ENCODE results near the gene AARS2.
A peak's percentile ranks its signal among the peaks of the same experiment; 100 is the strongest.

The AARS2 gene

DNA sequence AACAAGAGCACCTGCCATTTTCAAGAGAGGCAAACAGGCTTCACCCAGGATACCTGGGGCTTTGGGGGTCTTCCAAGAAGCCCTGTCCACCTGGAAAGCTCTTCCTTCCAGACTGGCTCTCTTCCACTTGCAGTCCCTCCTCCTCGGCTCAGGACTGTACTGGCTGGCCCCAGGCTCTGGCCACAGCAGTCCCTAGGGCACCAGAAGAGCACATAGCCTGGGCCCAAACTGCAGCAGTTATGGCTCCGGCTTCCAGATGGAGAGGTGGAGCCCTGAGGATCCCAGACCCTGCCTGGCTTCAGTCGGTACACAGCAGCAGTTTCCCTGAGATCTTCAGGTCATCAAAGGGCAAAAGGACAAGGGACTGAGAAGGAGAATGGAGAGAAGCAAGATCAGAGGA lies 54.2 kb downstream of the AARS2 start:
- DNase-seq, result no peak

DNA sequence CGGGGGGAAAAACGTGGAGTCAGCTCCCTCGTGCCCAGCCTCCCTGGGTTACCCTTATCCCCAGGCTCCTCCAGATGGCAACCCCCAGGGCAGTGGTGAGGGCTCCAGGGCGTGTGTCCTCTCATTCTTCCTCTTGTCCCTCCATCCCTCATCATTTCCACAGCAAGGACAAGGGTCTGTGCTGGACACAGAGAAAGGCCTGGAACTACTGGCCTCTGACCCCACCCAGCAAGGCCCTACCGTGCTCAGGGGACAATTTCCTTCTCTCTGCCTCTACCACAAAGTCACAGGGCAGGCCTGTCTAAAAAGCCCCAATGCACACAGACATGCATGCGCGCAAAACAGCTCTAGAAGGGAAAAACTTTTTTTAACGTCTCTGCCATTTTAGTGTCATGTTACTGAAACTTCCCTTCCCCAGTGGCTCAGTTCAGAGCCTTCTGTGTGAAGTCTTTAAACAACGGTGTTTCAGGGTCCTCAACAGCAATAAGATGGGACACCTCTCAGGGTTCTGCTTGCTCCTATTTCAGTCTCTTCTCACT lies 54.8 kb downstream of the AARS2 start:
- DNase-seq, result no peak

DNA sequence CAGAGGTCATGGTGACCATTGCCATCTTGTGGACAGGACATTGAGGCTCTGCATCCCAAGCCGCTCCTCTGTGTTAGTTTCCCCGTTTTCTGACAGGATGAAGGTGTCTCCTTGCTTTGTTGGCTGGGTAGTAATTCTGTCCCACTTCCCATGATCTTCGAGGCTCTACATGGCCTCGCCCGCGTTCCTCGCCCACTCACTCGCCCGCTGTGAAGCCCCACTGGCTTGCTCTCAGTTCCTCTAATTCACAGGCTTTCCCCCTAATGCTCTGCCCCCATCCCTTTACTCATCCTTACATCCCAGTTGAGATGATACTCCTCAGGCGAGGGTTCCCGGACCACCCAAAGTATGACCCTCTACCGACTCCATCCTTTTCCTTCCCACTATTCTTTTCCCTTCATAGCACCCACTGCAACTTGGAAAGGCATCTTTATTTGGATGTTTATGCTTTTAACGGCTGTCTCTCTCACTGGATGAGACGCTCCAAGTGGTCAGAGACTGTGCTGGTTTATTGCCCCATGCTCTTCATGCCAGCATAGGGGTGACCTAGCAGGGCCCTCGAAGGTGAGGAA lies 55.3 kb downstream of the AARS2 start:
- DNase-seq, result no peak

DNA sequence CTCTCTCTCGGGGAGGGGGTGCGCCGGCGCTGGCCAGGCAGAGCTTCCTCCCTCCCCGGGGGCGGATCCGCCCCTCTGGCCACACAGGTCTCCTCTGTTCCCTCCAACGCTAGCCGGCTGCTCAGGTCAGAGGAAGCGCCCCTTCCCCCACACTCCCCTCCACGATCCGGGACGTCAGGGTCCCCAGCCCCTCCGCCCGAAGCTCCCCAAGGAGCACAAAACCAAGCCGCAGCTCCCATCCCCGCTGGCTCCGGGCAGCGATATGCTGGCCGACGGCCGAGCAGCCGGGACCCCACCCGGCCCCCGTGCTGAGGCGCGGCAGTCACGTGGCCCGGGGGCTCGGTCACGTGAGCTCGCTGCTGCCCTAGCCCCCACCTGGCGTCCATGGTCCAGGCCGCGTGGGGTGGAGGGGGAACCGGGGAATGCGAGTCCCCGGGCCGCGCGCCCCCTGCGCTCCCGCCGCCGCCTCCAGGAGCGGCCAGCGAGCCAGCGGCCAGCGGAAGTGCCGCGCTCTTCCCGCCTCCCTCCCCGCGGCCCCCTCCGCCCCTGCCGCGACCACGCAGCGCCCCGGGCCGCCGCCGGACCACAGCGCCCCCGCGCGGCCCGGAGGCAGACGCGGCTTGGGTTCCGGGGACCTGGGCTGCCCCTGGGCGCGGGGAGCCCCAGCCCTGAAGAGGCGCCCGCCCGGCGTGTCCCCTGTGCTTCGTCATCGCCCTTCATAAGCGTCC lies 56.0 kb downstream of the AARS2 start, which contains the start of gene SLC35B2:
SLC35B2 (minus strand) TSS at position 504 of the 728 bp plus-strand sequence; CDS start at position 386, 118 bp downstream.
- peak; percentile 67 for DNase-seq

DNA sequence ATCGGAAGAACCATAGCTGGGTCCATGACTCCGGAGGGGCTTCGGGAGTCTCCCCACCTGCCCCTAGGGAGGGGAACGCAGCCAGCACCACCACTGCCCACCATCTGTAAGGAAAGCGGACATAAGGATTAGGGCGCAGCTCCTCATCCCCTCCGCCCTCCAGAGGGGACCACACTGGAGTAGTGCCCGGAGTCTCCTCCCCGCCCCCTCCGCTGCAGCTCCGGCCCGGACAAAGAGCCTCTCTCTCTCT lies 56.4 kb downstream of the AARS2 start:
- DNase-seq, result no peak

DNA sequence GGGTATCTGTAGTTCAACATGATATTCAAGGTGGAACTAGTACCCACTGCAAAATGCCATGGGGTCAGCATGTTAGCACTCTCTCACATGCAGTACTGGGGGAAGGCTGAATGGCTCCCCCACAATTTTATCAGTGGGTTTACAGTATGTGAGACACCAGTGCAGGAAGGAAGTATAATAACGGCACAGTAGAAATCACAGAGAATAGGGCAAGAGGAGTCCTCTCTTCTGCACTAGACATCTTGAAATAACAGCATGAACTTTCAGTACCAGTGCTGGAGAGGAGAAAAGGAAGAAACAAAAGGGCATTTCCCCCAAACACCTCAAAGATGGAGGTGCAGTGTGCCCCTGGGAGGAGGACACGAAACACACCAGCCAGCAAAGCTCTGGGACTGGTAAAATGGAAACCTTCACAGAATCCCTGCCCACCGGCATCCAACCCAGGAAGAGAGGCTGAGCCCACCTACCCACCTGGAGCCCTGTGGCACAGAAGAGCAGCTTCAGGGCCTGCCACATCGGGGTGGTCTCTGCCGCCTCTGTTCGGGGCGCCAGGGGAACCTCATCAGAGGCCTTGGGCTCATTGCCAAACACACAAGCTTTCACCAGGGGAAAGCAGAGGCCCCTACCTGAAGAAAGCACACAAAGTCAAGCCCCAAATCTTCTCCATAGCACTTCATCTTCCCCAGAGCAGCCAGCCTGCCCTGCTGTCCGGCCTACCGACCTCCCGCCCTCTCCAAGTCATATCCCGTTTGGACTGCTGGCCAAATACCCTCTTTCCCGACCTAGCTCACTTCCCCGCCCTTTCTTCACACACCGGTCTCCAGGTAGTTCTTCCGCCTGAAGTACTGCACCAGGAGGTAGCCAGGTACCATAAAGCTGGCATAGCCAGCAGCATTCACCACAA lies 57.0 kb downstream of the AARS2 start:
- peak; percentile 20 for DNase-seq

DNA sequence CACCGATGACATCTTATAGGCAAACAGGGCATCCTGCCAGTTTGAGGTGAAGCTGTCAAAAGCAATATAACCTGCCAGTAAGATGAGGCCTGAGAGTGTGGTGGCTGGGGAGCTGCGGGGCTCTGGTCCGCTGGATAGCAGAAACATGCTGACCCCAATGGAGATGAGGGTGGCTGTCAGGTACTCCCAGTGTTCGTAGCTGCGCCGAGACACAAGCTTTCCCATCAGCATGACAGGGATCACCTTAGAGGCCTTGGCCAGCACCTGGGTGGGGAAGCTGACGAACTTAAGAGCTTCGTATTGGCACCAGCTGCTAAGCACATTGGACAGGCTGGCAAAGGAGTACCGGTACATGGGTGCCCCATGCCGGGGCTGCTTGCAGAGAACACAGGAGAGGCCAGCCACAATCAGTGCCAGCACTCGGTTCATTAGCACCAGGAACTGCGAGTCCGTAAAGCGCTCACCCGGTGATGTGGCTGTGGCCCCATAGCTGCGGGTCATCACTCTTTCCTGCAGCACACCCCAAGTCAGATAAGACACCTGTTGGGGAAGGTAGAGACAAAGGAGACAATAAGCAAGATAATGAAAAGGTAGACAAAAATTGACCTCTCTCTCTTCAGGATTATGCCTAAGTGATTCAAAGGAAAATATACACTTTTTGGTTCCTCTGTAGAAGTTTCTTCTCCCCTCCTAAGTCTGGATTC lies 57.9 kb downstream of the AARS2 start:
- DNase-seq, result no peak

DNA sequence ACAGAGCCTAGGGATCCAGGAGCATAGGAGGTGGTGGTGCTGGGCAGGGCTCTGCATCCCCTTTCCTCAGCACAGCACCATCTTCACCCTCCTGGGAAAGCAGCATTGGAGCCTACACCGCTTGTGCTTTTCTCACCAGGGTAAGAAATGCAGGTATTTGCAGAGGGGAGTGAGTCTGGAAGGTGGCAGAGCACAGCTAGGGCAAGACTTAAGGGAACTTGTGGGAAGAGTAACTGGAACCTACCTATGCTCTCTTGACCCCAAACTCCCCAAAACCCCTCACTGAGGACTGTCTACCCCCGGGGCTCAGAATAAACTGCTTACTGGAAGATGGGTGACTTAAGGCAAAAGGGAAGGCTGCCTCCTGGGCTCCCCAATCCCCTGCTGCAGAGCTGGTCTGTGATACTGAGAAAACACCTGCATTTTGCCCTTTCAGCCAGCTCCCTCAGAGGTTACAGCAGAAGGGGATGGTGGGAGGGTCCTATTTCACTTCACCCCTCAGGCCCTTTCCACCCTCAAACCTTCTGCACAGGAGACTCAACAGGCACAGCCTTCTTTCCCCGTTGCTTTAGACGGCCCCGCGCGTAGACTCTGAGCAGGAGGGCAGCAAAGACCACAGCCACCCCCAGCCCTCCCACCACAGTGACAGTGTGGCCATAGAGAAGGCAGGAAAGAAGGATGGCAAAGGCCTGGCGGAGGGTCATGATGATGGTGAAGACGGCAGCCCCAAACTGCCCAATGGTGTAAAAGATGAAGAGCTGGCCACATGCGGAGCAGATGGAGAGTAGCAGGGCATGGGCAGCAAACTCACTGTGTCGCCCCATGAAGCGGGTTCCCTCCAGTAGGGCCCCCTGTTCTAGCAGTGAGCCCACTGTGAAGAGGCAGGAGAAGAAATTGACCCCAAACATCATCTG lies 58.7 kb downstream of the AARS2 start:
- no peak for DNase-seq

DNA sequence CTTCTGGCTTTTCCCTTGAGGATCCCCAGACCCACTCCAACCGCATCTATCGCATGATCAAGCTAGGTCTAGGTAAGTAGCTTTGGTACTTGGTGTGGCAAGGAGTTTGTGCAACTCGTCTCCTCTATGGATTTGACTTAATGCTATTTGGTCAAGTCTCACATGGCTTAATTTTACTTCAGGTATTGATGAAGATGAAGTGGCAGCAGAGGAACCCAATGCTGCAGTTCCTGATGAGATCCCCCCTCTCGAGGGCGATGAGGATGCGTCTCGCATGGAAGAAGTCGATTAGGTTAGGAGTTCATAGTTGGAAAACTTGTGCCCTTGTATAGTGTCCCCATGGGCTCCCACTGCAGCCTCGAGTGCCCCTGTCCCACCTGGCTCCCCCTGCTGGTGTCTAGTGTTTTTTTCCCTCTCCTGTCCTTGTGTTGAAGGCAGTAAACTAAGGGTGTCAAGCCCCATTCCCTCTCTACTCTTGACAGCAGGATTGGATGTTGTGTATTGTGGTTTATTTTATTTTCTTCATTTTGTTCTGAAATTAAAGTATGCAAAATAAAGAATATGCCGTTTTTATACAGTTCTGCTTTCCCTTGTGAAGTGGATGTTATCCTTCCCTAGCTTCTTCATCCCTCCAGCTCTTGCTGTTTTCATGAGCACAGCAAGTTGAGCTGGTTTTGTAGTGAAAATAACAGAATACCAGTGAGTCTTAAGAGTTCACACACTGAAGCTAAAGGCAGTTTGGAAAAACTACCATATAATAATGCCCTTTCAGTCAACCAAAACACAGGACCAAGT lies 59.6 kb downstream of the AARS2 start:
- DNase-seq, result peak; percentile 68

DNA sequence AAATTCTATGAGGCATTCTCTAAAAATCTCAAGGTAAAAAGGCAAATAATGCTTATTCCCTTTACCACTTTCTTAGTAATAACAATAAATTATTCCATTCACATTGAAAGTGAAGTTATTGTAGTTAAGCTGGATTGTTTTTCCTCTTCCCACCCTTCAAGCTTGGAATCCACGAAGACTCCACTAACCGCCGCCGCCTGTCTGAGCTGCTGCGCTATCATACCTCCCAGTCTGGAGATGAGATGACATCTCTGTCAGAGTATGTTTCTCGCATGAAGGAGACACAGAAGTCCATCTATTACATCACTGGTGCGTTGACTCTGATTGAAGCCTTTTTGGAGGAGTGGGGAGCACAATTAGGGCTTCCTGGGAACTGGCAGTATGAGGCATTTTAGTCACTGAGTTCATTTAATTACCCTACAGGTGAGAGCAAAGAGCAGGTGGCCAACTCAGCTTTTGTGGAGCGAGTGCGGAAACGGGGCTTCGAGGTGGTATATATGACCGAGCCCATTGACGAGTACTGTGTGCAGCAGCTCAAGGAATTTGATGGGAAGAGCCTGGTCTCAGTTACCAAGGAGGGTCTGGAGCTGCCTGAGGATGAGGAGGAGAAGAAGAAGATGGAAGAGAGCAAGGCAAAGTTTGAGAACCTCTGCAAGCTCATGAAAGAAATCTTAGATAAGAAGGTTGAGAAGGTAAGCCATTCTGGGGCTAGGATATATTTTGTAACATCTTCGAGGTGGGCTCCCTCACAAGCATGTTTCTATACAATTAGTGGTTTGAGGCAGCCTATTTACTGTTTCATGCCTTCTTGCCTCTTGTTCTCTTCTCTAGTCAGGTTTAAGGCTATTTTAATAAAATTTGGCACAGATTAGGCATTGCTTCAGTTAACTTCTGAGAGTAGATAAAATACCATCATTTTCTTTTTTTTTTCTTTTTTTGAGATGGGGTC lies 61.3 kb downstream of the AARS2 start:
- no peak for DNase-seq

DNA sequence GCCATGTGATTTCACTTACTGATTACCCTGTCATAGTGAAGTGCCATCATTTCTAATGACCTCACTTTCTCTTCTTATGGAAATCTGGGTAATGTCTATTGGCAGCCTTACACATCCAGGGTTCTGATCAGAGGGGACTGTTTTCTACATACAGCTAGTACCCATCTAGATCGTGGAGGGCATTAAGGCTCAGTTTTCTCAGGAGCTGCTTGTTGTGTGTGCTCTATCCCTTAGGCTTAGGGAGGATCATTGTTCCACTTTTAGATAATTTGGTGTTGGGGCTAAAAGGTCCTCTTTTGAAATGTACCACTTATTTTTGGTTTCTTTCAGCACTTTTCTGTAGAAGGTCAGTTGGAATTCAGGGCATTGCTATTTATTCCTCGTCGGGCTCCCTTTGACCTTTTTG lies 62.4 kb downstream of the AARS2 start:
- DNase-seq, result no peak

DNA sequence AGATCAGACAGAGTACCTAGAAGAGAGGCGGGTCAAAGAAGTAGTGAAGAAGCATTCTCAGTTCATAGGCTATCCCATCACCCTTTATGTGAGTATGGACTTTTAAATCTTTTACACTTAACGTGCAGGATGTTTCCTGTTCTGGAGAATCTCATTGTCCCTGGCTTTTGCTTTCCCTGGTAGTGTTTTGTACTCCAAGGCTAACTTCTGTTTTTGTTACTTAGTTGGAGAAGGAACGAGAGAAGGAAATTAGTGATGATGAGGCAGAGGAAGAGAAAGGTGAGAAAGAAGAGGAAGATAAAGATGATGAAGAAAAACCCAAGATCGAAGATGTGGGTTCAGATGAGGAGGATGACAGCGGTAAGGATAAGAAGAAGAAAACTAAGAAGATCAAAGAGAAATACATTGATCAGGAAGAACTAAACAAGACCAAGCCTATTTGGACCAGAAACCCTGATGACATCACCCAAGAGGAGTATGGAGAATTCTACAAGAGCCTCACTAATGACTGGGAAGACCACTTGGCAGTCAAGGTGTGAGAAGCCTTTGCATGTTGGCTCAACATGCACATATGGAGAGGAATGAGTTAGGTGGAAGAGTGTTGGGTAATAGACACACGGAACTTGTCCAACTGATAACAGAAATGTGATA lies 63.0 kb downstream of the AARS2 start:
- no peak for DNase-seq
